ENCODE results near the gene ANKH. TPM values are rescaled to one million over a fixed set of nuclear protein-coding genes. Genes with fewer than 3 reads are reported as not detected.

The ANKH gene
- polyA plus RNA-seq, 1 experiment: 14.2 TPM

DNA sequence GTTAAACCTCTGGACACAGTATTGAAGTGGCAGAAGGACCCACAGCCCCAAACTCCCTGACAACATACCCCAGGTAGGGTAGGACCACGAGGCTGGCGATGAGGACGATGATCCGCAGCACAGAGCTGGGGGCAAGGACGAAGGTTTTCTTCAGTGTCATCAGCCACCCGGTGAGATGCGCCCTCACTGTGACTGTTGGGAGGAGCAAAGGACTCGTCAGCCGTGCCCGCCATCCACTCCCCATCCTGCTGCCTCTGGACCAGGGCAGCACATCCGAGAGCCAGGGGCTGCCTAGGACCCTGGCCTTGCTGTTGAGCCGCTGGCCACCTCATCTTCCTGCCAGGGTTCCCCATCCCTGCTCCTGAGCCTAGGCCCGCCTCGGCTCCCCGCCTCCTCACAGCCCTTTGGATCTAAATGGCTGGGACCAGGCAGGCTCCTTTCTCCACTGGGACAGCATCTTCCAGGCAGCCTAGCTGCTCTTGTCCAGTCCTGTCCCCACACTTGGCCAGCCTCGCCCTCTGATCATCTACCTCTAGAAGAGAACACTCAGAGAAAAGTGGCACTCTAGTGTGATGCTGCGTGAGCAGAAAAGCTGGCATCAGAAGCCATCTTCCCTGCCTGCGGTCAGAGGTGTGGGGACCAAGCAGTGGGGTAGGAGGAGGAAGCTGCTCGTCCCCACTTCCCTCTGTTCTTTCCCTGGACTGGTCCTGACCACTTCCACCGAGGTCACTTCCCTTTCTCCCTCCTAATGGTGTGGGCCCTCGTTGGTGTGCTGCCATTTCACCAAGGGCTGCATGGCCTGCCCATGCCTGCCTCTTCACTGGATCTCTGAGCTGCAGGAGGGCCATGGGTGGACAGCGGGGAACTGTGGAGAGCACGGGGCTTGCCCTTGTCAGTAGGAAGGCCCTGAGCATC, 157.8 kb downstream of the ANKH start:
- CTCF ChIA-PET: interaction anchor here (0.6 to 1.6 kb wide), 2 partner anchors 14 to 53 kb away, joined by 4 to 5 read pairs; no protein-coding TSS in a partner anchor
- no peak overlapping the region for H3K27ac ChIP-seq (ENCODE audit: low read depth, low read length)
- POLR2A ChIA-PET: no interaction called here
- H3K9me3 ChIP-seq (ENCODE audit: control insufficient read depth, insufficient read depth, low read length): no peaks in the 10 kb centered on the region; the same call in 1 of the 2 replicates
- H3K27me3 ChIP-seq (ENCODE audit: control insufficient read depth, insufficient read depth, low read length): no peaks in the 10 kb centered on the region
- H3K4me3 ChIP-seq (ENCODE audit: low read depth, low read length): no peak overlapping the region
- TF ChIP-seq, protein P1, sequence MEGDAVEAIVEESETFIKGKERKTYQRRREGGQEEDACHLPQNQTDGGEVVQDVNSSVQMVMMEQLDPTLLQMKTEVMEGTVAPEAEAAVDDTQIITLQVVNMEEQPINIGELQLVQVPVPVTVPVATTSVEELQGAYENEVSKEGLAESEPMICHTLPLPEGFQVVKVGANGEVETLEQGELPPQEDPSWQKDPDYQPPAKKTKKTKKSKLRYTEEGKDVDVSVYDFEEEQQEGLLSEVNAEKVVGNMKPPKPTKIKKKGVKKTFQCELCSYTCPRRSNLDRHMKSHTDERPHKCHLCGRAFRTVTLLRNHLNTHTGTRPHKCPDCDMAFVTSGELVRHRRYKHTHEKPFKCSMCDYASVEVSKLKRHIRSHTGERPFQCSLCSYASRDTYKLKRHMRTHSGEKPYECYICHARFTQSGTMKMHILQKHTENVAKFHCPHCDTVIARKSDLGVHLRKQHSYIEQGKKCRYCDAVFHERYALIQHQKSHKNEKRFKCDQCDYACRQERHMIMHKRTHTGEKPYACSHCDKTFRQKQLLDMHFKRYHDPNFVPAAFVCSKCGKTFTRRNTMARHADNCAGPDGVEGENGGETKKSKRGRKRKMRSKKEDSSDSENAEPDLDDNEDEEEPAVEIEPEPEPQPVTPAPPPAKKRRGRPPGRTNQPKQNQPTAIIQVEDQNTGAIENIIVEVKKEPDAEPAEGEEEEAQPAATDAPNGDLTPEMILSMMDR (IDR thresholded peaks at IDR 0.05; ENCODE audit: low read depth, low read length): no peak
- DNase-seq (ENCODE audit: low read depth, low spot score): no peak

DNA sequence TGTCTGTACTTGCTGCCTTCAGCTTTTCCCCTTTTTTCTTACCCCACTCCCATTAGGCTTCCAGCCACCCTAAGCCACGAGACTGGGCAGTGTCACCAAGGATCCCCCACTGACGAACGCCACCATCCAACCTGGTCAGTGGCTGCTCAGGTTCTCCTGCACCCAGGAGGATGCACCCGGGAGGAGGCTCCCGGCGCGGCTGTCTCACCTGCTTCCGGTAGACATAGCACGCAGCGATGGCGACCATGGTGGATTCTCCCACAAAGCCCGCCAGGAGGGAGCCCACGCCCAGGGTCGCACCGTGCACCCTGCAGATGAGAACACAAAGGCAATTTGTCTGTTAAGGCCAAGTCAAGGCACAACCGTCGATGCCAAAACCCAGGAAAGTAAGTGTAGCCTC, 158.9 kb downstream of the ANKH start:
- ChIA-PET CTCF (no interaction called here), POLR2A (no interaction called here)
- no peak for DNase-seq (ENCODE audit: low read depth, low spot score)
- TF ChIP-seq, protein P1 (IDR thresholded peaks at IDR 0.05; ENCODE audit: low read depth, low read length): no peak
- no peaks in the 10 kb centered on the region for H3K27me3 ChIP-seq (ENCODE audit: control insufficient read depth, insufficient read depth, low read length)
- no peak overlapping the region for H3K4me3 ChIP-seq (ENCODE audit: low read depth, low read length)
- no peak overlapping the region for H3K27ac ChIP-seq (ENCODE audit: low read depth, low read length)
- H3K9me3 ChIP-seq (ENCODE audit: control insufficient read depth, insufficient read depth, low read length): no peaks in the 10 kb centered on the region; the same call in 1 of the 2 replicates

DNA sequence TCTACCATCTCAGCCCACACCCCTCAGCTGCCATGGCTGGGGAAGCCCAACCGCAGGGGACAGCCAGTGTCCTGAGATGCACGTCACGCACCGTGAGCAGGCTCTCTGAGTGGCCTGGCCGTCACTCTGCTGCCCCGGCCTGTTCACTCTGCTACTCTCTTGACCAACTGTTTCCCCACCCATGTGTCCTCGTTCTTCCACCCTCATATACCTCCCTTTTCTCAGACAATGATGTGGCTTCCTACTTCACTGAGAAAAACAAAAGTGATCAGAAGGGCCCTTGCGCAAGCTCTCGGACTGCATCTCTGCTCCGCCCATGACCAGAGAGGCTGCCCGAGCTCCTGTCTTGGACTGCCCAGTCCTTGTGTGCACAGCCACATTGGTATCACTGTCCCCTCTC, 159.4 kb downstream of the ANKH start:
- TF ChIP-seq, protein P1 (IDR thresholded peaks at IDR 0.05; ENCODE audit: low read depth, low read length): no peak
- ChIA-PET POLR2A (no interaction called here), CTCF (no interaction called here)
- Histone ChIP-seq H3K27ac (ENCODE audit: low read depth, low read length) (no peak overlapping the region), H3K9me3 (ENCODE audit: control insufficient read depth, insufficient read depth, low read length) (no peaks in the 10 kb centered on the region; the same call in 1 of the 2 replicates), H3K27me3 (ENCODE audit: control insufficient read depth, insufficient read depth, low read length) (no peaks in the 10 kb centered on the region), H3K4me3 (ENCODE audit: low read depth, low read length) (no peak overlapping the region)
- DNase-seq (ENCODE audit: low read depth, low spot score): no peak

DNA sequence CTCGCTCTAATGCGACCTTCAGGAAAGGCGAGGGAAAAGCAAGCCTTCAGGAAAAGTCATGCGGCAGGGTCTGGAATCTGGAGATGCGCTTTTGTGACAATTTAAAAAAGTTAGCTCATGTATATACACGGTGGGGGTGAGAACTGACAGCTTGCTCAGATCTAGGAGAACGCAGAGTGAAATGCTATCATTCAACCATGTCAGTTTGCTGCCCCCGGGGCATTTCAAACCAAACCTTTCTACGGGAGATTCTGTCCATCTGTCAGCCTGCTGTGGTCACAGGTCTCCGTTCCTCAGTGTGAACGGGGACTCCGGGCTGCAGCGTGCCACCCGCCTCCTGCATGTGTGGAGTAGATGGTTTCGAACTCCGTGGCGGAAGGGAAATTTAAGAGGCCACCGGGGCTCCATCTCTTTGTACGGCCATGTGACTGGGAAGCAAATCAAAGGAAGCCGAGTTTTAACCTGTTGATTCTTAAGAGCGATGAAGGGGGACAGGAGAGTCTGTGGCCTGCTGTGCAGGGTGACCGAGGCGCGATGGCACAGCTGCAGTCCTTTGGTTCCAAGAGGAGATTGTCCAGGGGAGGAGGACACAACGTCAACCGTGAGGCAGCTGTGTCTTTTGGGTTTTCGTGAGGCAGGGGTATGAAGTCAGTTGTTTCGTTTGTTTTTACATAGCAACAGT, 161.1 kb downstream of the ANKH start:
- TF ChIP-seq, protein P1 (IDR thresholded peaks at IDR 0.05; ENCODE audit: low read depth, low read length): no peak
- CTCF ChIA-PET: interaction anchor here (0.8 to 2.8 kb wide), 3 partner anchors 17 to 293 kb away, joined by 3 to 15 read pairs (median 3); no protein-coding TSS in a partner anchor

More for the DNA sequence above, 161.1 kb downstream of the ANKH start:
- Histone ChIP-seq H3K9me3 (ENCODE audit: control insufficient read depth, insufficient read depth, low read length) (no peaks in the 10 kb centered on the region; the same call in 1 of the 2 replicates), H3K27me3 (ENCODE audit: control insufficient read depth, insufficient read depth, low read length) (no peaks in the 10 kb centered on the region), H3K27ac (ENCODE audit: low read depth, low read length) (no peak overlapping the region), H3K4me3 (ENCODE audit: low read depth, low read length) (no peak overlapping the region)
- no peak for DNase-seq (ENCODE audit: low read depth, low spot score)
- POLR2A ChIA-PET: no interaction called here
